ENCODE data around the gene STK32B.

The STK32B gene

DNA sequence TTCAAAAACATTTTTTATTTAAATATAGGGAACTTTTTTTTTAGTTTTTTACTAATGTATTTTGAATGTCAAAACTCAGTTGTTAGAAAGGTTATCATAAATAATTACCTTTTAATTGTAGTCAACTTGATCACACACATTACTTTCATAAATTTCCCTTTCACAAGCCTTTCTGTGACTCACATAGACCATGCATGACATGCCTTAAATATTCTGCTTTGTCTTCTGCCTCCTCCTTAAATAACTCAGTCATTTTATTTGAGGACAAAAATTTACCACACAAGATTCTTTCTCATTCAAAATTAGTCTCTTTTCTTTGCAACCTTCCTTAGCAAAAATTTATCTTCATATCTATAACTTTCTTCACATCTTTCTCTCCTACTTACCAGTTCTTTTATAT lies 437.1 kb downstream of the STK32B start:
- DNase-seq = no peak

DNA sequence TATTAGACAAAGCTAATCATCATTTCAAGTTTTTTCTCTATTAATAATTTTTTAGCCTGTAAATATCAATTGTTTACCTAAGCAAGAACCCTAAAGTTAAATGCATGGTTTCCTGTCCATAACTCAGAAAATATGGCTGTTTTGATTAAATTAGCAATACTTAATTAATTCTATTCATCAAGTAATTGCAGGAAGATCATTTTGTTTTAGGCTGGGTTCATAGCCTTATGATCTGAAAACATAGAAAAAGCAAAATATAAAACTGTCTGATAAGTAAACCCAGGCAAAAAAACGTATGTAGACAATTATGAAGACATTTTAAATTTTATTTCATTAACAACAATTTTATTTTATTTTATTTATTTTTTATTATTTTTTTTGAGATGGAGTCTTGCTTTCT lies 438.0 kb downstream of the STK32B start:
- no peak for DNase-seq

DNA sequence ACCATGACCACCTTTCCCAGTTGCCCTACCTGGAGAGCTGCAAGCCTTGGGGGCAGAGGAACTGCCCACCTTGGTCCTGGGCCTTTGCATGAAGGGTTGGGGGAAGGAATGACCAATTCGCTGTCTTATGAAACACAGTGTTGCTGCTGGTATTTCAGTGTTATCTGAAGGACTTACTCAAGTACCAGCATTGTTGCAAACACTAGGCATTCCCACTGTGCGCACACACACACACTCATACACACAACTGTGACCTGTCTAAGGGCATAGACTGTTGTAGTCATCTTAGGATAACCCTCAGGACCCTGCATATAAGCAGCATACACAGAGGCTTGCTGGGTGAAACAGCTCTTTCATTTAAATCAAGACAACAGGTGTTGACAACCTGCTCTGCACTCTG lies 446.2 kb downstream of the STK32B start:
- DNase-seq = no peak

DNA sequence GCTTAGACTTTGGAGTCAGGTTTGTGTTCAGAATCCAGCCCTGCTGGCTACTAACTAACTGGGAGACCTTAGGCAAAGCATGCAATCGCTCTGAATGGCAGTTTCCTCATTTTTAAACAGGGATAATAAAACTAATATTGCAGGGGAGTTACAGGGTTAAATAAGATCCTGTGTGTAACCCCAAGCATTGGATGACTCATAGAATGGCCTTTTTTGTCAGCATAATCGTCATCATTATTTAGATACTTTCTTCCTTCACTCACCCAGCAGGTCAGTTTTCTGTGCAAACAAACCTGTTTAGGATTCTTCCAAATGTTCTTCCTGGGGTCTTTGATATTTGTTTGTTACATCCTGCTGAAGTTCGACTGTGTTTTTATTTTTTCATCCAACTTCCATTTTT lies 448.9 kb downstream of the STK32B start:
- peak; percentile 0 for DNase-seq

DNA sequence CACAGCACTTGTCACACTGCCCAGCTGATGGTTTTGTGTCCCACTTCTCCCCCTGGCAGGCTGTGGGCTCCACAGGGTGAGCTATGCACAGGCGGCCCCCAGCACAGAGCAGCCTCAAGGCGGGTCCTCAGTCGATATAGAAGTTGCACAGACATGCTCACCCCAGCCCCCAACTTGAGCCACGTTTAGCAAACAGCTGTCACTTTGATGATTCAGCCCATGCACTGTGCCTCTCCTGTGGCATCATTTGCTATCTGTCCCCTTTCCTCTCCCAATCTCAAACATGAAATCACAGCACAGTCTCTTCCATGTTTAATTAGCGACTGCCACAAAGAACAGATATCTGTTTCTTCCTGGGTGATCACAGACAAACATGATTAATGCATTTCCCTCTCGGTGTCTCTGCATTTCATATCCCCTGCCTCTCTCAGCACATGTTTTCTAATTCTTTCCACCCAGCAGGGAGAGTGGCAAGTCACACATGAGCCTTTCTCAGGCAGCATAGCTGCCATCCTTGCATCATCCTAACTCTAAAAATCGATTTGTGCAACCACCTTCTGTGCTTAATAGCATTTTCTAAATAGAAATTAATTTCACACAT lies 452.2 kb downstream of the STK32B start:
- DNase-seq = no peak

DNA sequence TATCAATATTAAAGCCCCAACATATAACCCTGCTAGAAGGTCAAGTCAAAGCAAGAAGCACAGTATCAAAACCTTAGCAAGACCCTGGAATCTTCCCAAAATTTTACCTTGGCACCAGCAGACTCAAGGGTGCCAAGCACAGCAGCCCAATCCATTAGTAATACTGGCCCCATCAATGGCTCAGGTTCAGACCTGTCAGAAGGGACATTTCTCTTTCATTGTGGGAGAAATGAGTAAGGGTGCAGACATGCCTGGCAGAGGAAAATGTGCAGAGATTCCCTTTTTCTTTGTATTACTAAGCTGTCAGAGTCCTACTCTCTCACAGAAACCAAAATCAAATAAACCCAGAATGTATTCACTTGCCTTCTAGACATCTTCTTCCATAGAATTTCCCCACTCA lies 453.2 kb downstream of the STK32B start:
- no peak for DNase-seq

DNA sequence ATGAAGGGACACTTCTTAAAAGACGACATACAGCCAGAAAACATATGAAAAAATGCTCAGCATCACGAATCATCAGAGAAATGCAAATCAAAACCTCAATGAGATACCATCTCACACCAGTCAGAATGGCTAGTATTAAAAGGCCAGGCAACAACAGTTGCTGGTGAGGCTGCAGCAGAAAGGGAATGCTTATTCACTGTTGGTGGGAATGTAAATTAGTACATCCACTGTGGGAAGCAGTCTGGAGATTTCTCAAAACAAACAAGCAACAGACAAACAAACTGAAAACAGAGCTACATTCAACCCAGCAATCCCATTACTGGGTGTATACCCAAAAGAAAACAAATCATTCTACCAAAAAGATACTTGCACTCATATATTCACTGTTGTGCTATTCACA lies 459.2 kb downstream of the STK32B start:
- DNase-seq = no peak

DNA sequence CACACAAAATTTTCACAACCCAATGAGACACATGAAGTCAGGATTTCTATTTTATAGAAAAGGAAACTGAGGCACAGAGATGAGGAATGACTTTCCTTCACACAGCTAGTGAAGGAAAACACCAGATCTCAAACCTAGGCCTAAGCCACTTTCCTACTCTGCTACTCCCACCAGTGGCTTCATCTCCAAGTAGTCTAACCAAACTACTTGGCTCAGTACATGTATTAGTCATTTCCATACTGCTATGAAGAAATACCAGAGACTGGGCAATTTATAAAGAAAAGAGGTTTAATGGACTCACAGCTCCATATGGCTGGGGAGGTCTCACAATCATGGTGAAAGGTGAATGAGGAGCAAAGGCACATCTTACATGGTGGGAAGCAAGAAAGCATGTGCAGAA lies 460.5 kb downstream of the STK32B start:
- no peak for DNase-seq

DNA sequence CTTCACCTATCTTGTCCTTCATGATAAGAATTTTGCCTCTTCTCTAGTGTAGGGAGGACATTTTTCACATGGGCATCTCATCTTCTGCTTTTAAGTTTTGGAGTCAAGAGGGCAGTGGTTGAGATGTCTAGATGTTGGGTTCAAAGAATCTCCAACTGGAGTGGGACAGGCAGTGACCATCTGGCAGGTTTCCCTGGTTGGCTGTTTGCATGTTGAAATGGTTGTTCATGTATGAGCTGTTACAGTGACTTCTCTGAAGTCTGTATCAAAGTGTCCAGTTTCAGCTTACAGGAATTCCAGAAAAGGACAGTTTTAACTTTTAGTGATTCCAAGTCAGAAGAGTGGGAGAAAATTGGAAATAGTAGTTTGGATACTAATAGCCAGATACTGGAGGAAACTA lies 464.4 kb downstream of the STK32B start:
- DNase-seq = no peak

DNA sequence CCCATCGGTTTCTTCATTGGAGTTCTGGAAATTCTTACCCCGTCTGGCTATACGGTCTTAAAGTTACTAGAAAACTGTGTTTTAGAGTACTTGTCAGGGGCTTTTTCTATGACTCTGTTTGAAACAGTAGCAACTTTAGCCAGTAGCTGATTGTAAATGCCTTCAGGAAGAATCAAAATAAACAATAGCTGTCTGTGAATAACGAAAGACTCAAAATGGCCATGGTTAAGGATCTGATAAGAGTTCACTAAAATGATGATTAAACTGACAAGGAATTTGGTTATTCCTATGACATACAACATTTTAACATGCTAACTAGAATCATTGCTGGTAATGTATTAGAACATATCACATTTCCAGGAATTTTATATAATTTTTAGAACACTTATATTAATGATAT lies 466.1 kb downstream of the STK32B start:
- DNase-seq = no peak

DNA sequence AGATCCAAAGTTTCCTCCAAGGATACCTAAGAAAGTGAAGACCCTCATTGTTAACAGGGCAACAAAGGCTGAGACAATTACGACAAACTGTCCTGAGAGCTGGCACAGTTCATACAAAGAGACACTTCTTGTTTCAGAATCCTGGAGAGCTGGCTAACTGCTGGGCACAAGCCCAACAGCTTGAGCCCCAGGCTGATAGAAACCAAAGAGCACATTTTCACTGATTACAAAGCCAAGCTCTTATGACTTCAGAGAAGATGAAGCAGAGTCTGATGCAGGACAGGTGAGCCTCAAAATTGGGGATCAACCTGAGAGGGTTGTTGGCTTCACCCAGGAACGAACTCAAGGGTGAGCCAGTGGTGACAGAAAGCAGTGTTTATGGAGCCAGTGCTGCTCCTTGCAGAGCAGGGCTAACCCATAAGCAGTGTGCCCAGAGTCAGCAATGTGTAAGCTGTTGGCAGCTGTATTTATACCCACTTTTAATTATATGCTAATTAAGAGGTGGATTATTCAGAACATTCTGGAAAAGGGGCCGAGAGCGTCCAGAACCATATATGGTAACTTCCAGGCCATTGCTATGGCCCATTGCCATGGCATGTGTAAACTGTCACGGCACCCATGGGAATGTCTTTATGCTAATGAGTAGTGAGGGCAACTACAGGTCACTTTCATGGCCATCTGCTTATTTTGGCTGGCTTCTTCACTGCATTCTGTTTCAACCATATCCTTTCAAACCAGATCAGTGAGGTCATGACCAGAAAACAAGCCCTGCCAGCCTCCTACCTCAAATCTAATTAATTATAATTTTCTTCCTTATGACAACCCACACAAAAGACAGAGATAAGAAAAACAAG lies 473.4 kb downstream of the STK32B start:
- DNase-seq = peak; percentile 45

DNA sequence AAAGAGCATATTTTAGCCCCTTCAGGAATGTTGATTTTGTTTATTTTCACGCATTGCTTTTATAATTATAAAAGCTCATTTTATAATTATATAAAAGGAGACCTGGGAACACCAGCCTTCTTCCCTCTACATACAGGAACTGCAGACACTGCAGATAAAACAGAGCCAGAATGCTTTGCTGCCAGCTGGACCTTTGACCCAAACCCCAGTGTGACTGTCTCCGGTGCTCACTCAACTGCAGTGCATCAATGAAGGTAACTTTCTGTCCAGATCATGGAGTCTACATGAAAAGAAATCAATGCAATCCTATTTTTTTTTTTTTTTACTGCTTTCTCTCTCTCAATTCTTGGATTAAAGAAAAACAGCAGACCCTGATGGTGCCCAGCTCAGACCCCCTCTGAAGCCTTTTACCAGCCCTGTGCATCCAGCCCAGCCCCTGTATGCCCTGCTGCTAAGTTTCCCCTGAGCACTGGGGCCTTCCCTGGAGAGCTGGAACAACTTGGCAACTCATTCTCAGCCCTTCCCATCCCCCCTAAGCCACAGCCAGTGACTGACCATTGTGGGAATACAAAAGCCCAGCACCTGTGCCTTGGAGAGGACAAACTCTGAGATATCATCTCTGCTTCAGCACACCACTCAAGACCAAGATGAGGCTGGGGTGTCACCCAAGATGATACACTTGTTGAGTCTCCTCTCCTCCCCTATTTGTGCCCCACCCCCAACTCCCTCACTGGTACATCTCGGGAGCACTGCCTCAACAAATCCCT lies 475.0 kb downstream of the STK32B start:
- no peak for DNase-seq

DNA sequence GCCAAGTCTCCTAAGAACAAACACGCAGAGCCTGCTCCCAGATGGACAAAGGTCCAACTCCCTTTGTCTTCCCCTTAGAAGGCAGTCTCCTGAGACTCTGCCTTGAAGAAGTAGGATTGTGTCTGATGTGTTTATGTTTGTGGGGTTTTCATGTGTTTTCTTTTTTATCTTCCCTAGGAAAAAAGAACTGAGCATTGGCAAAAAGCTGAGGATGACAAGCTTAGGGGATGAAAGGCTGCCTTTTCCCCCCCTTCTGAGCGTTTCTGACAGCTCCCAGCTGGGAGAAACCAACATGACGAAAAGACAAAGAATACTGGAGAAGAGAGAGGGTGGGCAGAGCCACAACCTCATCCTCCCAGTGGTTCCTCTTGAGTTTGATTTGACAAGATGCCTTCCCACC lies 475.9 kb downstream of the STK32B start:
- DNase-seq = no peak

DNA sequence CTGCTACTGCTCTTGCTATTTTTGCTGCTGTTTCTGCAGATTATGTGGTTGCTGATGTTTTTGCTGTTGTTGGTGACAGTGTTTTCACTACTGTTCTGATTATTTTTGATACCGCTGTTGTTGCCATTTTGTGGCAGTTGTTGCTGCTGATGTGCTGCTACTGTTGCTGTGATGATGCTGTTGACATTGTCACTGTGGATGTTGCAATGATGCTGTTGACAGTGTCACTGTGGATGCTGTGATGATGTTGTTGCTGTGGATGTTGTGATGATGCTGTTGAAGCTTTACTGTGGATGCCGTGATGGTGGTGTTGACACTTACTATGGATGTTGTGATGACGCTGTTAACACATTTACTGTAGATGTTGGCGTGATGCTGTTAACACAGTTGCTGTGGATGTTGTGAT lies 476.8 kb downstream of the STK32B start:
- no peak for DNase-seq

DNA sequence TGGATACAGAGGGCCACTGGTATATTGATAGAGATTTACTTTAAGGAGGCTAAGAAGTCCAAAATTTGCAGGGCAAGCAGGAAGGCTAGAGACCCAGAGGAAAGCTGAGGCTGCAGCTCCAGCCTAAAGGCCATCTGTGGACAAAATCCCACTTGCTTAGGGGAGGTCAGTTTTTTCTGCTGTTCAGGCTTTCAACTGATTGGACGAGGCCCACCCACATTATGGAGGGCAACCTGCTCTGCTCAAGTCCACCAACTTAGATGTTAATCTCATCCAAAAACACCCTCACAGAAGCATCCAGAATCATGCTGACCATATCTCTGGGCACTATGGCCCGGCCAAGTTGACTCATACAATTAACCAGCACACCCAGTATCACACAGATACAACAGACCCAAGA lies 480.8 kb downstream of the STK32B start:
- no peak for DNase-seq

DNA sequence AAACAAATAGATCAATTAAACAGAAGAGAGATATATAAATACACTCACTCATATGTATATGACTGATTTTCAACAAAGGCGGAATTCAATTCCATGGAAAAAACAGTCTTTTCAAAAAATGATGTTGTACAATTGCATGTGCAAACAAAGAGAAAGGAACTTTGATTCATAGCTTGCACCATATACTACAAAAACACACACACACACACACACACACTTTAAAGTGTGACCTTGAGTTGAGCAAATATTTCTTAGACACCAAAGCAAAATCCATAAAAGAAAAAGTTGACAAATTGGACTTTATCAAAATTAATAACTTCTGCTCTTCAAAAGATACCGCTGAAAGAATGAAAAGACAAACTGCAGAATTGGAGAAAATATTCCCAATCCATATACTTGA lies 488.3 kb downstream of the STK32B start:
- DNase-seq = no peak

DNA sequence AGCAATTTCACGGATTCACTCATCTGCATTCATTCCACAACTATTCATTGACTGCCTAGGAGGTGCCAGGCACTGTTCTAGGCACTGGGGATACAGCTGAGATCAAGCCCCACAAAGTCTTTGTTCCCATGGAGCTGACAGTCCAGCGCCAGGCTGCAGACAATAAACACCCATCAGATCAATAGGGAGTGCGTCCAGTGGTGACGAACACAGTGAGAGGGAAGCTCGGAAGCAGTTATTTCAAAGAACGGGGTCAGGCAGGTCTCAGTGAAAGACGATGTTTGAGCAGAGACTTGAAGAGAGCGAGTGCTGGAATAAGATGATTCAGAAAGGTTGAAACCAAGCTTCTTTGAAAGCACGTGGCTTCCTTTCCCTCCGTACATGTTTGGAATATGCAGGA lies 489.9 kb downstream of the STK32B start:
- no peak for DNase-seq

DNA sequence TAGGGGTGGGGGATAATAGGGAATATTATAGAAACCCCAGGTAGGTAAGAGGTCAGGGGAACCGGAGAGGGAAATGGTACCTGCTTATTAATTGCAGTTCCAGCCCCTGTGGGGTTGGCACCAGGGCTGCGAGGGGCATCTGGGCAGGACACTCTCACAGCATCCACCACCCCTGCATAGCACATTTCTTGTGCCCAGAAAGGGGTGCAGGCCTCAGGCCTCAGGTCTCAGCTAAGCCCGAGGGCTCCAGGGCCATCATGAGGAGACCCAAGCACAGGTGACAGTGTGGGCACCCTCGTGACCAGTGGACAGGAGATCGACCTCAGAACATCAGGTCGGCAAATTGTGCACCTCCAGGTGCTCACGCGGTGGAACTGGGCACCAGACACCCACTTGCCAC lies 492.4 kb downstream of the STK32B start:
- DNase-seq = no peak

DNA sequence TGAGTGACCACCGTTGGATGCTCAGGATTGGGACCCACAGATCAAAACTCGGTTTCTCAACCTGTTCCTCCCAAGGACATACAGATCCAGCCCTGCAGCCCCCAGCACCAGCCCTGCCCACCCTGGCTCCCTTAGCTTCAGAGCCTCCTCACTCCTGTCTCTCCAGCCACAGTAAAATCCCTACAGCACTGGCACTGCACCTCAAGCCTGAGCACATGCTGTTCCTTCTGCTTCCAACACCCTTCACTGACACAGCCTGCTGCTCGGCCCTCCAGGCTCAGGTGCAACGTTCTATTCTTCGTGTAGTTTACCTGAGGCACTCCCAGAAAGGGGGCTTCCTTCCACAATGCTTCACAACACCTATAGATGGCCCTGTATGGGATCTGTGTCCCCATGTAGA lies 493.5 kb downstream of the STK32B start:
- DNase-seq = no peak

DNA sequence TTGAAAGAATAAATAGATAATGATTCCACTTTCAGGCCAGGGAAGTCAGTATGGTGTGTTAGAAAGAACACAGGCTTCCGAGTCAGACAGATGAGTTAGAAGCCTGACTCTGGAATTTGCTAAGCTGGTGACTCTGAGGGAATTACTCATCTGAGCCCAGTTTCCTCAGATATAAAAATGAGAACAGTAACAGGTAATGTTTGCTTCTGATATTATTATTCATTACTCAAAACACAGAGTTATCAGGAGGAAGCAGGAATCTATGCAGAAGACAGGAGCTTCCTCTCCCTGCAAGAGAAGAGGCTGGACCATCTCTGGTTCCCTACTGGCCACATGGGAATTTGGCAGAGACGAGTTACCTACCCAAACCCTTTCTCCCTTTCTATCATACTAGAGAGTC lies 494.0 kb downstream of the STK32B start:
- no peak for DNase-seq

DNA sequence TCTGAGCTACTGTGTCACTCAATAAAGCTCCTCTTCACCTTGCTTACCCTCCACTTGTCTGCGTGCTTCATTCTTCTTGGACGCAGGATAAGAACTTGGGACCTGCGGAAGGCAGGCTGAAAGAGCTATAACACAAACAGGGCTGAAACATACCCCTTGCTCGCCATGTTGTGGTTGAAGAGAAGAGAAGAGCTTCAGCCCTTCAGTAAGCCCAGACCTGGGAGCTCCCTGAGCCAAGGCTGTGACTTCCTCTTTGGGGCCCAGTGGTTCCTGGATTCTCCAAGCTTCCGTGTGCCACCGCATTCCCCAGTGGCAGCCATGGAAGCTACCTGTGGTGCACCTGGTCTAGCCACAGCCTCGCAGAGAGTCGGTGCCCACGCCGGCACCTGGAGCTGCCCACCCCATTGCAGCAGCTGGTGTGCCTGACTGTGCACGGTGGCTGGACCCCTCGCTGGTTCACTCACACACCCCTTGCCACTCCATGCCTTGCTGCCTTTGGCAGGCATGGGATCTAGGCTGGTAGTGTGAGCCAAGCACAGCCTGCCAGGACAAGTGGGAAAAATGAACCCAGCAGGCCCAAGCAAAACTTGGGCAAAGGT lies 496.5 kb downstream of the STK32B start:
- no peak for DNase-seq

Measured in NCI-H69 (cell line).